Keratinocyte (primary cell): ENCODE results near the gene HDDC2. TPM values are rescaled to one million over a fixed set of nuclear protein-coding genes. Genes with fewer than 3 reads are reported as not detected.

ENCODE experiments used
- DNase-seq: peaks from one replicate; pipeline ENCODE4 v3.0.0-alpha.2; 2011; ENCODE audit warnings: low read depth, missing footprints, low spot score
- FAIRE-seq: peaks from 2 replicates; lab custom pipeline; 2011; peaks lifted over from hg19 to GRCh38; lab: Jason Lieb, UNC
- H2AFZ ChIP-seq: 2 replicates; pipeline ENCODE4 v1.6.0; 2012; ENCODE audit warnings: low read length, control low read depth, inconsistent platforms; ENCODE audit not compliant: control insufficient read depth
- H3K27ac ChIP-seq: 2 replicates; pipeline ENCODE4 v1.5.1; 2011; ENCODE audit warnings: low read length; ENCODE audit not compliant: control insufficient read depth, insufficient read depth
- H3K27me3 ChIP-seq: 3 replicates; pipeline ENCODE4 v1.6.0; 2011; ENCODE audit warnings: low read length; ENCODE audit not compliant: control insufficient read depth, insufficient read depth; ENCODE audit errors: extremely low read depth
- H3K36me3 ChIP-seq, 2 experiments: 2 replicates in 1 of 2; 3 replicates in 1 of 2; pipeline ENCODE4 v1.5.1; 2011; ENCODE audit warnings: low read length in 2 of 2, mild to moderate bottlenecking in 1 of 2; ENCODE audit not compliant: control insufficient read depth in 2 of 2, insufficient read depth in 2 of 2; ENCODE audit errors: extremely low read depth in 1 of 2
- H3K4me1 ChIP-seq: 3 replicates; pipeline ENCODE4 v1.5.1; 2011; ENCODE audit warnings: low read length; ENCODE audit not compliant: control insufficient read depth, insufficient read depth; ENCODE audit errors: extremely low read depth
- H3K4me2 ChIP-seq: 3 replicates; pipeline ENCODE4 v1.6.0; 2011; ENCODE audit warnings: low read depth, low read length; ENCODE audit not compliant: control insufficient read depth, insufficient read depth; ENCODE audit errors: extremely low read depth
- H3K4me3 ChIP-seq, 3 experiments: fragments of 200-600 bp in 1 of 3; sonication (generic) in 1 of 3; 2 replicates in 2 of 3; 3 replicates in 1 of 3; pipeline ENCODE4 v1.5.1; 2011 to 2016; ENCODE audit warnings: low read length in 3 of 3, mild to moderate bottlenecking in 3 of 3, control low read depth in 2 of 3, inconsistent platforms in 1 of 3, low read depth in 1 of 3, mixed read lengths in 1 of 3, mixed run types in 1 of 3, moderate library complexity in 1 of 3; ENCODE audit not compliant: control insufficient read depth in 2 of 3, insufficient read depth in 2 of 3; ENCODE audit errors: extremely low read depth in 1 of 3
- H3K79me2 ChIP-seq: 2 replicates; pipeline ENCODE4 v1.6.0; 2012; ENCODE audit warnings: low read length; ENCODE audit not compliant: control insufficient read depth, insufficient read depth
- H3K9ac ChIP-seq: 3 replicates; pipeline ENCODE4 v1.6.0; 2011; ENCODE audit warnings: low read length; ENCODE audit not compliant: control insufficient read depth, insufficient read depth; ENCODE audit errors: extremely low read depth
- H3K9me1 ChIP-seq: 3 replicates; pipeline ENCODE4 v1.6.0; 2011; ENCODE audit warnings: low read length; ENCODE audit not compliant: control insufficient read depth, insufficient read depth; ENCODE audit errors: extremely low read depth
- H3K9me3 ChIP-seq: 2 replicates; pipeline ENCODE4 v1.5.1; 2012; ENCODE audit warnings: low read depth, low read length; ENCODE audit not compliant: control insufficient read depth
- H4K20me1 ChIP-seq: 3 replicates; pipeline ENCODE4 v1.6.0; 2011; ENCODE audit warnings: low read length; ENCODE audit not compliant: control insufficient read depth, insufficient read depth; ENCODE audit errors: extremely low read depth
- EZH2 ChIP-seq: IDR thresholded peaks from one replicate; pipeline ENCODE4 v1.6.1; 2012; ENCODE audit warnings: inconsistent platforms, mild to moderate bottlenecking, low read length, moderate library complexity
- dilution Hi-C: fragments of 300-500 bp; cut with MboI; formaldehyde crosslinking; loops from one replicate; pipeline ENCODE4 v1.7.0; 2020; ENCODE audit warnings: low sequenced_read_pairs; ENCODE audit not compliant: extremely low pct_ligation_motif_present
- polyA plus RNA-seq, 5 experiments: library from polyadenylated mRNA; depleted of rRNA in 3 of 5; stranded (reverse) in 3 of 5; stranded (forward) in 1 of 5; unstranded in 1 of 5; fragments of >200 nt; gene quantifications; 1 replicate in 1 of 5; 2 replicates in 3 of 5; 3 replicates in 1 of 5; pipeline versions ENCODE4 v1.2.1 to v1.2.3, GENCODE V29; 2011 to 2012; ENCODE audit warnings: missing spikeins in 2 of 5, low read depth in 1 of 5, low replicate concordance in 1 of 5
- TF ChIP-seq, protein P1 (sequence below), 3 experiments: IDR thresholded peaks in 1 of 3; conservative IDR thresholded peaks in 1 of 3; optimal IDR thresholded peaks in 1 of 3; 2 replicates in 2 of 3; 3 replicates in 1 of 3; pipeline versions ENCODE3 to v1.5.1; 2011; ENCODE audit warnings: low read length in 3 of 3, mild to moderate bottlenecking in 3 of 3, moderate library complexity in 2 of 3, control low read depth in 1 of 3, inconsistent platforms in 1 of 3; ENCODE audit not compliant: insufficient read depth in 2 of 3; ENCODE audit errors: extremely low read depth in 1 of 3

Gene HDDC2
- polyA plus RNA-seq, 1 donor (not counting 4 experiments of a cell fraction or from before 2014, with no cell fraction given), result 75.8 TPM

DNA sequence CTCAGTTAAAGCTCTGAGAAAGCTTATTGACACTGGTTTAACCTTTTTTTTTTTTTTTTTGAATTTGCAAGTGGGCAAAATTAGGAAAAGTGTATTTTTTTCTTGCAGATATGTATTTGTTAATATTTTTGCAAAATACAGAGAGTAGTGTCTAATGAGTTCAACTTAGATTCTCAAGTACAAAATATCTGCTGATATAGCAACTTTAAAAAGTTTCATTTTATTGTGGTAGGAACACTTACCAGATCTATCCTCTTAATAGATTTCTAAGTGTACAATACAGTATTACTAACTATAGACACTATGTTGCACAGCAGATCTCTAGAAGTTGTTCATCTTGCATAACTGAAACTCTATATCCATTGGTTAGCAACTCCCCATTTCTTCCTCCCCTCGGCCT is 30.9 kb upstream of the HDDC2 start:
- no peaks in the 10 kb centered on the region for H3K9me1 ChIP-seq
- H3K4me1 ChIP-seq, result no peaks in the 10 kb centered on the region
- FAIRE-seq (no peak), DNase-seq (no peak)
- dilution Hi-C loops, result loop anchor here (25.0 kb wide), 1 partner anchor 430 kb away; no protein-coding TSS in a partner anchor
- H3K9ac ChIP-seq, result no peak overlapping the region
- H3K79me2 ChIP-seq, result no peaks in the 10 kb centered on the region
- H3K27me3 ChIP-seq, result peaks cover 3% of the 10 kb centered on the region
- no peak overlapping the region for H3K4me3 ChIP-seq
- H3K4me2 ChIP-seq, result no peak overlapping the region
- H3K9me3 ChIP-seq, result no peaks in the 10 kb centered on the region
- TF ChIP-seq, protein P1, sequence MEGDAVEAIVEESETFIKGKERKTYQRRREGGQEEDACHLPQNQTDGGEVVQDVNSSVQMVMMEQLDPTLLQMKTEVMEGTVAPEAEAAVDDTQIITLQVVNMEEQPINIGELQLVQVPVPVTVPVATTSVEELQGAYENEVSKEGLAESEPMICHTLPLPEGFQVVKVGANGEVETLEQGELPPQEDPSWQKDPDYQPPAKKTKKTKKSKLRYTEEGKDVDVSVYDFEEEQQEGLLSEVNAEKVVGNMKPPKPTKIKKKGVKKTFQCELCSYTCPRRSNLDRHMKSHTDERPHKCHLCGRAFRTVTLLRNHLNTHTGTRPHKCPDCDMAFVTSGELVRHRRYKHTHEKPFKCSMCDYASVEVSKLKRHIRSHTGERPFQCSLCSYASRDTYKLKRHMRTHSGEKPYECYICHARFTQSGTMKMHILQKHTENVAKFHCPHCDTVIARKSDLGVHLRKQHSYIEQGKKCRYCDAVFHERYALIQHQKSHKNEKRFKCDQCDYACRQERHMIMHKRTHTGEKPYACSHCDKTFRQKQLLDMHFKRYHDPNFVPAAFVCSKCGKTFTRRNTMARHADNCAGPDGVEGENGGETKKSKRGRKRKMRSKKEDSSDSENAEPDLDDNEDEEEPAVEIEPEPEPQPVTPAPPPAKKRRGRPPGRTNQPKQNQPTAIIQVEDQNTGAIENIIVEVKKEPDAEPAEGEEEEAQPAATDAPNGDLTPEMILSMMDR (optimal IDR thresholded peaks at IDR 0.05 in 1 of 3, IDR thresholded peaks at IDR 0.05 in 1 of 3, conservative IDR thresholded peaks at IDR 0.05 in 1 of 3; ENCODE audit: extremely low read depth in 1 of 3, insufficient read depth in 2 of 3, low read length in 3 of 3), result no peak
- no peak for TF ChIP-seq EZH2
- no peaks in the 10 kb centered on the region for H3K36me3 ChIP-seq
- H4K20me1 ChIP-seq, result no peaks in the 10 kb centered on the region
- no peak overlapping the region for H2AFZ ChIP-seq
- H3K27ac ChIP-seq, result no peak overlapping the region

DNA sequence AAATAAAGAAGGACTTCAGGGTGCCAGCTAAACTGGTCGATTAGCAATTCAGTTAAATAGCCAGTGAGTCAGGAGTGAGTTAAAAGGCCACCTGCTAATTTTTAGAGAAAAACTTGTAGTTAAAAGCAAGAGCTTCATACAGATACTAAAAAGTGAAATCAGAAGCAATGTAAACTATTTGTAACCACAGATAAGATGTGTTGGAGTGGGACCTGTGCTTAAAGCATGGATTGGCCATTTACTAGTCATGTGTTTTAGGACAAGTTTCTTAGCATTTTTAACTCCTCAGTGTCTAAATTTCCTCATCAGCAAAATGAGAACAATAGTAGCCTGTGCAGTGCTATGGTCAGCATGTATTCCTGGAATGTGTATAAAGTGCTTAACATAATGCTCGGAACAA is 23.8 kb upstream of the HDDC2 start:
- no peak for TF ChIP-seq EZH2
- TF ChIP-seq, protein P1 (optimal IDR thresholded peaks at IDR 0.05 in 1 of 3, IDR thresholded peaks at IDR 0.05 in 1 of 3, conservative IDR thresholded peaks at IDR 0.05 in 1 of 3; ENCODE audit: extremely low read depth in 1 of 3, insufficient read depth in 2 of 3, low read length in 3 of 3), result no peak
- Histone ChIP-seq H3K27me3 (no peaks in the 10 kb centered on the region), H3K36me3 (no peaks in the 10 kb centered on the region), H3K9ac (no peak overlapping the region), H2AFZ (no peak overlapping the region), H3K27ac (no peak overlapping the region), H4K20me1 (no peaks in the 10 kb centered on the region), H3K9me3 (no peaks in the 10 kb centered on the region), H3K79me2 (no peaks in the 10 kb centered on the region), H3K4me2 (no peak overlapping the region), H3K4me3 (no peak overlapping the region), H3K4me1 (no peaks in the 10 kb centered on the region), H3K9me1 (no peaks in the 10 kb centered on the region)
- dilution Hi-C loops, result loop anchor here (25.0 kb wide), 1 partner anchor 437 kb away; no protein-coding TSS in a partner anchor
- FAIRE-seq, result no peak
- no peak for DNase-seq
